Adrenal gland (tissue), 5 donors: ENCODE data around the gene LPCAT1.
"Not testable (repeated sequence)": the region's sequence is repeated elsewhere in the genome, so short reads cannot be mapped to it uniquely, and the experiment has no call there.

ENCODE experiments used
- CTCF ChIP-seq, 6 experiments: fragments of 450-650 bp in 4 of 6; fragments of 200-600 bp in 2 of 6; sonication (generic) in 1 of 6; IDR thresholded peaks; 1 replicate in 5 of 6; 2 replicates in 1 of 6; pipeline versions ENCODE4 v1.5.1 to v1.8.0; 2016 to 2021; ENCODE audit warnings: antibody characterized with exemption in 6 of 6, mild to moderate bottlenecking in 2 of 6, moderate library complexity in 1 of 6
- POLR2A ChIP-seq, 2 donors: fragments of 450-650 bp; IDR thresholded peaks; one replicate each; pipeline ENCODE4 v1.6.1; 2017; ENCODE audit warnings: antibody characterized with exemption in 2 of 2, mild to moderate bottlenecking in 2 of 2, moderate library complexity in 1 of 2
- donor health status: DM: no; HTN: no; CAD: no.

- not testable (repeated sequence) for TF ChIP-seq CTCF, POLR2A (IDR thresholded peaks at IDR 0.05)
These were observed 36.7 kb upstream of the LPCAT1 start for GRCh38 chr5:1560499-1560898.
